HEK293T (cell line): ENCODE results near the gene RHBG.
A peak's percentile ranks its signal among the peaks of the same experiment; 100 is the strongest.

ENCODE experiments used
- CTCF ChIA-PET: fragments of 350-600 bp; formaldehyde crosslinking; extraction: SDS; loops from one replicate; lab custom pipeline; 2021; ENCODE audit warnings: antibody characterized with exemption, inconsistent platforms; lab: Yijun Ruan, JAX
- POLR2A ChIA-PET: fragments of 350-600 bp; formaldehyde crosslinking; extraction: SDS; loops from one replicate; lab custom pipeline; 2020; ENCODE audit warnings: antibody characterized with exemption, inconsistent platforms; lab: Yijun Ruan, JAX
- DNase-seq: peaks from one replicate; pipeline ENCODE4 v3.0.0; 2012; ENCODE audit warnings: mixed read lengths; ENCODE audit errors: extremely low spot score
- ARNT ChIP-seq: fragments of 450-650 bp; IDR thresholded peaks from 2 replicates; pipeline ENCODE4 v1.6.1; 2017; ENCODE audit warnings: mild to moderate bottlenecking
- BHLHE40 ChIP-seq: fragments of 450-650 bp; IDR thresholded peaks from 2 replicates; pipeline ENCODE4 v1.6.1; 2016; ENCODE audit warnings: mild to moderate bottlenecking, moderate library complexity, borderline replicate concordance
- CTBP1 ChIP-seq: fragments of 450-650 bp; IDR thresholded peaks from 2 replicates; pipeline ENCODE4 v1.6.1; 2016; ENCODE audit warnings: borderline replicate concordance
- ELF4 ChIP-seq: fragments of 450-650 bp; IDR thresholded peaks from 2 replicates; pipeline ENCODE4 v1.6.1; 2017; ENCODE audit warnings: antibody characterized with exemption
- FOXA1 ChIP-seq: fragments of 450-650 bp; IDR thresholded peaks from 2 replicates; pipeline ENCODE4 v1.6.1; 2016; ENCODE audit warnings: mild to moderate bottlenecking
- FOXK2 ChIP-seq: fragments of 450-650 bp; IDR thresholded peaks from 2 replicates; pipeline ENCODE4 v1.6.1; 2016; ENCODE audit warnings: mild to moderate bottlenecking
- FOXM1 ChIP-seq: fragments of 450-650 bp; IDR thresholded peaks from 2 replicates; pipeline ENCODE4 v1.6.1; 2017; ENCODE audit warnings: mild to moderate bottlenecking, borderline replicate concordance
- HDGF ChIP-seq: fragments of 450-650 bp; IDR thresholded peaks from 2 replicates; pipeline ENCODE4 v1.6.1; 2017; ENCODE audit warnings: antibody characterized with exemption, borderline replicate concordance
- L3MBTL2 ChIP-seq: fragments of 450-650 bp; conservative IDR thresholded peaks from 2 replicates; pipeline ENCODE4 v1.6.1; 2016; ENCODE audit warnings: mild to moderate bottlenecking
- LEF1 ChIP-seq: fragments of 450-650 bp; IDR thresholded peaks from 2 replicates; pipeline ENCODE4 v1.6.1; 2017; ENCODE audit warnings: mild to moderate bottlenecking, borderline replicate concordance
- NFRKB ChIP-seq: fragments of 450-650 bp; IDR thresholded peaks from 2 replicates; pipeline ENCODE4 v1.6.1; 2016; ENCODE audit warnings: mild to moderate bottlenecking, moderate library complexity
- SP1 ChIP-seq: fragments of 450-650 bp; IDR thresholded peaks from 2 replicates; pipeline ENCODE4 v1.6.1; 2017
- SUZ12 ChIP-seq: fragments of 450-650 bp; IDR thresholded peaks from 2 replicates; pipeline ENCODE4 v1.6.1; 2016; ENCODE audit warnings: mild to moderate bottlenecking
- TARDBP ChIP-seq: fragments of 450-650 bp; IDR thresholded peaks from 2 replicates; pipeline ENCODE4 v1.6.1; 2016
- ZNF384 ChIP-seq: fragments of 450-650 bp; IDR thresholded peaks from 2 replicates; pipeline ENCODE4 v1.6.1; 2016
- TF ChIP-seq, protein P1 (sequence below): fragments of 450-650 bp; IDR thresholded peaks from 2 replicates; pipeline ENCODE4 v1.6.1; 2016

RHBG gene

DNA sequence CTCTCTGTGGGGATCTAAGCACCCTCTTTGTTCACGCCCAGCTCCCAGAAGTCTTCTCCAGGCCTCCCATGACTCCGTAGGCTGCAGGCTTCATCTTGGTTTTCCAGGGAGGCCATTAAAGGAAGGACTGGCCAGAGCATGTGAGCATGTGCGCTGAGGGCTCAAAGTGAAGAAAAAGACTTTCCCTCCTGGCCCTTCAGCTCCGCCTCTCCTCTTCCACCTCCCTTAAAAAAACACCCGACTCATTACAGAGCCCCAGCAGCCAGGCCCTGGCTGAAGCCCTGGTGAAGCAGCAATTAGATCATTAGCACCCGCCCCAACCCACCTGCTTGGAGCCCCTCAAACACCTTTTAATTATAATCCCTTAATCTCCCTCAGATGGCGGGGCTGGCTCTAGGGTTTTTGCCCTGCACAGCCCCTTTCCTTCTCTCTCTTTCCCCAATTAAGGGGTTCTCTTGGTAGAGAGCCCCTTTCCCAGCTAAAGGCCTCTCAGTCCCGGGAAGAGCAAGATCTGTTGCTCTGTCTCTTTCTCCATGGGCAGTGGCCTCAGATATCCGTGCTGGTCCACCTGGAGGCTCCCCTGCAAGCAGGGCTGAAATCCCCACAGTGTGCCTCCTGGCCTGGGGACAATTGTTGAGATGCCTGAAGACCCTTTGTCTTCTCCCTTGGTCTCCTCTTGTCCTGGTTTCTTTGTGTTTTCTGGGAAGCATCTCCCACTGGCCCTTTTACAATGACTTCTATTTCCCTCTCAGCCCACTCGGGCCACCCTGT lies 30.5 kb downstream of the RHBG start:
- ChIA-PET POLR2A (no interaction called here), CTCF (interaction anchor here (1.4 kb wide), 1 partner anchor 14 kb away, joined by 5 read pairs; no protein-coding TSS in a partner anchor)
- DNase-seq = no peak
- no peak for TF ChIP-seq ELF4
- no peak for TF ChIP-seq BHLHE40
- peak; percentile 24; the same call in 1 of the 2 replicates for TF ChIP-seq L3MBTL2
- TF ChIP-seq LEF1 = no peak
- TF ChIP-seq NFRKB = no peak
- no peak for TF ChIP-seq SUZ12
- TF ChIP-seq HDGF = no peak

GRCh38 chr1:156400191-156400935 lies 31.4 kb downstream of the RHBG start:
- ChIA-PET CTCF (interaction anchor here (1.1 to 1.4 kb wide), 2 partner anchors 15 kb away, joined by 3 to 5 read pairs; no protein-coding TSS in a partner anchor), POLR2A (no interaction called here)
- TF ChIP-seq NFRKB (no peak), FOXM1 (no peak)
- no peak for DNase-seq

GRCh38 chr1:156401041-156401574 lies 32.1 kb downstream of the RHBG start:
- POLR2A ChIA-PET = no interaction called here
- TF ChIP-seq FOXK2 = no peak
- TF ChIP-seq ZNF384 = no peak
- no peak for TF ChIP-seq NFRKB
- TF ChIP-seq L3MBTL2 = no peak
- no peak for TF ChIP-seq ELF4
- no peak for TF ChIP-seq SUZ12
- TF ChIP-seq FOXM1 = no peak
- TF ChIP-seq TARDBP = no peak
- TF ChIP-seq BHLHE40 = no peak
- no peak for TF ChIP-seq ARNT
- no peak for TF ChIP-seq HDGF
- TF ChIP-seq, protein P1, sequence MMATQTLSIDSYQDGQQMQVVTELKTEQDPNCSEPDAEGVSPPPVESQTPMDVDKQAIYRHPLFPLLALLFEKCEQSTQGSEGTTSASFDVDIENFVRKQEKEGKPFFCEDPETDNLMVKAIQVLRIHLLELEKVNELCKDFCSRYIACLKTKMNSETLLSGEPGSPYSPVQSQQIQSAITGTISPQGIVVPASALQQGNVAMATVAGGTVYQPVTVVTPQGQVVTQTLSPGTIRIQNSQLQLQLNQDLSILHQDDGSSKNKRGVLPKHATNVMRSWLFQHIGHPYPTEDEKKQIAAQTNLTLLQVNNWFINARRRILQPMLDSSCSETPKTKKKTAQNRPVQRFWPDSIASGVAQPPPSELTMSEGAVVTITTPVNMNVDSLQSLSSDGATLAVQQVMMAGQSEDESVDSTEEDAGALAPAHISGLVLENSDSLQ = no peak
- no peak for TF ChIP-seq FOXA1
- TF ChIP-seq SP1 = no peak
- no peak for TF ChIP-seq CTBP1
- no peak for TF ChIP-seq LEF1
- CTCF ChIA-PET = interaction anchor here (1.1 kb wide), 1 partner anchor 16 kb away, joined by 3 read pairs; no protein-coding TSS in a partner anchor
- DNase-seq = no peak

- TF ChIP-seq NFRKB (no peak), TARDBP (no peak), HDGF (no peak), ELF4 (no peak), CTBP1 (no peak), BHLHE40 (no peak), FOXM1 (no peak), SUZ12 (no peak), ARNT (no peak), FOXA1 (no peak), ZNF384 (no peak), FOXK2 (no peak), SP1 (no peak), LEF1 (no peak), L3MBTL2 (no peak)
- TF ChIP-seq, protein P1 = no peak
- no peak for DNase-seq
- CTCF ChIA-PET = interaction anchor here (0.6 to 1.1 kb wide), 2 partner anchors 13 to 16 kb away, joined by 3 read pairs; no protein-coding TSS in a partner anchor
- POLR2A ChIA-PET = no interaction called here
Measured at GRCh38 chr1:156401681-156402081, 32.7 kb downstream of the RHBG start.

DNA sequence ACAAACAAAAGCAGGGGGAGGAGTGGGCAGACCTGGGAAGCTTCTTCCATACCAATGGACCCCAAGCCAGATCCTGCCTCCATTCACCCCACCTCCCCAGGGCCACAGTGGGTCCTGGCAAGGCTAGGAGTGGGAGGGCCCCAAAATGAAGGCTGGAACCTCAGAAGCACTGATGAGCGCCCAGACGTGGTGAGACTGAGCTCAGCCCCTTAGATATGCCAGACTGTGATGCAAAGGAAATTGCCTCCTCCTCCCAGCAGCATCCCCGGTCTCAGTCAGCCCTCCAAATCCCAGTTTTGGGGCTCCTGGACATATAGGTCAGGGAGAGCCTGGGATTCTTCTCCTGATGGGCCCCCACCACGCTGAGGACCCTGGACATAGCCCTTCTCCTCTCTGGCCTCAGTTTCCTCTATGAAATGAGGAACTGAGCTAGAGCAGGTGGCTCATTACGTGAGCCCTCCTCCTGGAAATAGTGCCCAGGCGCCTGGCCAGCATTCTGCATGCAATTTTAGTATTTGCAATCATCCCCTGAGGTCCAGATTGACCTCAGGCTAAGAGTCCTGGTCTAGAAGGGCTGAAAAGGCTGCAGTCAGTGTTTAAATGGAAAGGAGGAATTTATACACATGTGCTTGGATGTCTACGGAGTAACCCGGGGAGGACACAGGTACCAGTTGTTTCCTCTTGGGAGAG lies 33.5 kb downstream of the RHBG start:
- POLR2A ChIA-PET = no interaction called here
- CTCF ChIA-PET = interaction anchor here (0.6 kb wide), 2 partner anchors 17 to 44 kb away, joined by 3 read pairs; no protein-coding TSS in a partner anchor
- no peak for TF ChIP-seq CTBP1
- TF ChIP-seq FOXM1 = no peak
- TF ChIP-seq FOXK2 = no peak
- TF ChIP-seq NFRKB = no peak
- TF ChIP-seq ARNT = no peak
- no peak for TF ChIP-seq ZNF384
- no peak for TF ChIP-seq FOXA1
- TF ChIP-seq TARDBP = no peak
- no peak for TF ChIP-seq HDGF
- TF ChIP-seq L3MBTL2 = no peak
- DNase-seq = no peak

GRCh38 chr1:156405670-156406069 lies 36.7 kb downstream of the RHBG start:
- ChIA-PET CTCF (interaction anchor here (1.2 to 1.9 kb wide), 2 partner anchors 20 to 40 kb away, joined by 3 to 9 read pairs; no protein-coding TSS in a partner anchor), POLR2A (interaction anchor here (0.9 to 1.3 kb wide), 2 partner anchors 10 to 14 kb away, joined by 3 read pairs; no protein-coding TSS in a partner anchor)
- DNase-seq = no peak

More at GRCh38 chr1:156405670-156406069, 36.7 kb downstream of the RHBG start:
- no peak for TF ChIP-seq CTBP1
- TF ChIP-seq NFRKB = no peak
- TF ChIP-seq FOXA1 = no peak
- no peak for TF ChIP-seq ZNF384
- TF ChIP-seq BHLHE40 = no peak
- TF ChIP-seq FOXK2 = no peak
- no peak for TF ChIP-seq TARDBP
- TF ChIP-seq, protein P1 = no peak
- TF ChIP-seq SP1 = no peak
- no peak for TF ChIP-seq LEF1
- no peak for TF ChIP-seq SUZ12
- no peak for TF ChIP-seq L3MBTL2
- TF ChIP-seq ELF4 = no peak
- TF ChIP-seq ARNT = no peak
- no peak for TF ChIP-seq HDGF
- TF ChIP-seq FOXM1 = no peak
